Stimulated activated CD4-positive, alpha-beta T cell treated with anti-CD3 and anti-CD28 coated beads, Interleukin-15, amount 100 ng/mL, for 1 hour (primary cell): ENCODE measurements around the gene ASCC3.
"Not testable (repeated sequence)": the region's sequence is repeated elsewhere in the genome, so short reads cannot be mapped to it uniquely, and the experiment has no call there.

Experiments
- DNase-seq, 2 donors: peaks; one replicate each; pipeline ENCODE4 v3.0.0-alpha.2; 2020; ENCODE audit warnings: low read depth in 1 of 2, low spot score in 1 of 2

The ASCC3 gene

DNA sequence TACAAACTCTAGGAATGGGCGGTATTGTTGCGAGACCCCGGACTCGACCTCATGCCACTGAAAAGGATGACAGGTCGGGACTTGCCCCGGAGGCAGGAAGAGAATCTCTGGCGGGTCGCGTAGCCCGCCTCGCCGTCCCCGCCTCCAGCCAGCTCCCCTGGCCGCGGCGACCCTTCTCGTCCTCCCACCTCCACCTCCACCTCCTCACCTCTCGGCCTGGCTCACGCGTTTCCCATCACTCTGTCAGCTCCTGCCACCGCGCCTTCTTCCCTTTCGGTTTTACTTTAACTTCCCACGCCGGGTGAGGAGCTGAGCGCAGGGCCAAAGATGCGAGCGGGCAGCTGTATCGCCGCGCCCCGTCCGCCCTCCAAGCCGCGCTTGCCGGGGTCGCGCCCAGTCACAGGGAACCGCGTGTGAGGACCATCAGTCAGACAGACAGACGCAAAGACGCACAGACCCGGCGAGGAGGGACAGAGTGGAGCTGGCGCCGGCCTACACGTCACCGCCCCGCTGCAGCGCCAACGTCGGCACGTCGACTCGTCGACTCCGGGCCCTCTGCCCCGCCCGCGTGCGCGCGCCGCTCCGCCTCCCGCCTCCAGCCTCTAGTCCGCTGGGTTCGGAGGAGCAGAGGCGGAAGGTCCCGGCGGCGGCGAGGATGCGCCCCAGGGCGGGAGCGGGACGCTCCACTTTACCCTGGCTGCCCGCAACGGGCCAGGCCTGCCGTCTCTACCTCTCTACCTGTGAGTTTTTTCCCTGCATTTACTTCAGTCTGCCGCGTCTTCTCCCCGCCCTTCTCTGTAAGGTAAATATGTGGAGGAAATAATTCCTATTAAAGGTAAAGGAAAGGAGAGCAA is at the start of gene ASCC3:
TSS of gene ASCC3 (minus strand) at position 477 of the 854 bp plus-strand sequence. CDS start 13,332 bp downstream, outside the sequence.
- DNase-seq: peak; percentile 72 to 89

DNA sequence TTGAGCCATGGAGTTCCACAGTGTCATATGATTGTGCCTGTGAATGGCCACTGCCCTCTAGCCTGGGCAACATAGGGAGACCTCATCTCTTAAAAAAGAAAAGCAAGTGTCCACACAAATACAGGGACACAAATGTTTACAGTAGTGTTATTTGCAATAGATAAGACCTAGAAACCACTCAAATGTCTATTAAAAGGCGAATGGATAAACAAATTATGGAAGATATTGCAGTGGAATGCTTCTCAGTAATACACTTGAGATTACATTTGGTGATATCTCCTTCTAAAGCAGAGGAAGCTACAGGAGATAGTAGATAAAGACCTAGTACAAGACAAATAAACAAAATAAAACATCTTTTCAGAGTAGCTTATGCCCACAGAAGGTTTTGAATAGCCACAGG is 44.6 kb upstream of the ASCC3 start:
- no peak for DNase-seq

GRCh38 chr6:100924534-100925227 is 43.6 kb upstream of the ASCC3 start:
- no peak for DNase-seq

DNA sequence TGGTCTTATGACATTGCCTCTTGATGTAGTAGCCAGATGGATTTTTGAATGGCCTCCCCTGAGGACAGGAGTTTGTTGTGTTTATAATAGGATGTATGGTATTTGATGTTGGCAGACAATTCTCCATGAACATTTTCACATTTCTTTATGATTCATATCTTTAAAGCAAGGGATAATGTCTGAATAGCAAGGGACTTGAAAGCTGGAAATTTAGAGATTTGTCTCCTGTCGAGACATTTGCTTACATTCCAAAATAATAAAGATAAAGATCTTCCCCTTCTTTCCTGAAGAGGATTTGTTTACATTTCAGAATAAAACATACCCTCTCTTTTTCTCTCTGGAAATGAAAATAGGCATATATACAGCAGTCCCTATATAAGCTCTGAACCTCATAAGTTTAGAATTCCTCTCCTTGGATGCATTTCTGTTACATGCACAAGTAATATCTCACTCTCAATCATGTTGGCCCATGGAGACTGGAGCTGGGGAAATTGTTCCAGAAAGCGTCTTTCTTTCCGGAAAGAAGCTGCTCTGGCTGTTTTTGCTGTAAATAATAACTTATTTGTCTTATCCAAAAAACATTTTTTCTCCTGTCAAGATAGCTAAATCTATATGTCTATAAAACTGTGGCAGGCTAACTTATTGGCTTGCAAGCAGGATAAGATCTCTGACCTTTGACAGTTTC is 42.5 kb upstream of the ASCC3 start:
- DNase-seq: no peak

DNA sequence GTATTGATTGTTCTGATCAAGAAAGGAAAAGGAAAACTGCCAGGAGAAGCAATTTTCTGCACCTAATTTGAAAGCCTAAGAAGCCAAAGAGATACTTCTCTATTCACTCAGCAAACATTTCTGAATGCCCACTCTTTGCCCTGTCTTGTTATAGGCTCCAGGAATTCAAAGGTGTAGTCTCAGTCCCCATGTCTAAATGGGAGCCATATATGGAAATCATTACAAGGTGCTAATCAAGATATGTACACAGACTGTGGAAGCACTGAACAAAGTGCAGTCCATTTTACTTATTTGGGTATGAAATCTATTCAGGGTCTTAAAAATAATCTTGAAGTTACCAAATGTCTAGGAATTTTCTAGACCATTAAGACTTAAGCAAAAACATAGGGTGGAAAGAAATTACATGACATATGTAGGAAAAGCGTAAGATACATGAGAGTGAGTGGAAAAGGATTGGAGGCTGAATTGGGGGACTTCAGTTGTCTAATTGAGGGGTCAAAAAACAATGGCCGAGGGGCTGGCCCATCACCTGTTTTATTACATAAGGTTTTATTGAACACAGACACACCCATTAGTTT is 39.0 kb upstream of the ASCC3 start:
- DNase-seq: no peak

- DNase-seq: no peak
These were observed 37.0 kb upstream of the ASCC3 start for GRCh38 chr6:100918152-100918551.

- no peak for DNase-seq
These were observed 34.7 kb upstream of the ASCC3 start for GRCh38 chr6:100915876-100916275.

DNA sequence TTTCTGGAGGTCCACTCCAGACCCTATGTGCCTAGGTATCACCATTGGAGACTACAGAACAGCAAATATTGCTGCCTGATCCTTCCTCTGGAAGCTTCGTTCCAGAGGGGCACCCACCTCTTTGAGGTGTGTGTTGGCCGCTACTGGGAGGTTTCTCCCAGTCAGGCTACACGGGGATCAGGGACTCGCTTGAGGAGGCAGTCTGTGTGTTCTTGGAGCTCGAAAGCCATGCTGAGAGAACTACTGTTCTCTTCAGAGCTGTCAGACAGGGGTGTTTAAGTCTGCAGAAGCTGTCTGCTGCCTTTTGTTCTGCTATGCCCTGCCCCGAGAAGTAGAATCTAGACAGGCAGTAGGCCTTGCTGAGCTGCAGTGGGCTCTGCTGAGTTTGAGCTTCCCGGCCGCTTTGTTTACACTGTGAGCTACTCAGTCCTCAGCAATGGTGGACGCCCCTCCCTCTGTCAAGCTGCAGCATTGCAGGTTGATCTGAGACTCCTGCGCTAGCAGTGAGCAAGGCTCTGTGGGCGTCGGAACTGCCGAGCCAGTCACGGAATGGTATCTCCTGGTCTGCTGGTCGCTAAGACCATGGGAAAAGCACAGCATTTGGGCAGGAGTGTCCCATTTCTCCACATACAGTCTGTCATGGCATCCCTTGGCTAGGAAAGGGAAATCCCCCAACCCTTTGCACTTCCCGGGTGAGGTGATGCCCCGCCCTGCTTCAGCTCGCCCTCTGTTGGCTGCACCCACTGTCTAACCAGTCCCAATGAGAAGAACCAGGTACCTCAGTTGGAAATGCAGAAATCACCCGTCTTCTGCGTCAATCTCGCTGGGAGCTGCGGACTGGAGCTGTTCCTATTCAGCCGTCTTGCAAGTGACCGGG is 32.5 kb upstream of the ASCC3 start:
- DNase-seq: no peak

DNA sequence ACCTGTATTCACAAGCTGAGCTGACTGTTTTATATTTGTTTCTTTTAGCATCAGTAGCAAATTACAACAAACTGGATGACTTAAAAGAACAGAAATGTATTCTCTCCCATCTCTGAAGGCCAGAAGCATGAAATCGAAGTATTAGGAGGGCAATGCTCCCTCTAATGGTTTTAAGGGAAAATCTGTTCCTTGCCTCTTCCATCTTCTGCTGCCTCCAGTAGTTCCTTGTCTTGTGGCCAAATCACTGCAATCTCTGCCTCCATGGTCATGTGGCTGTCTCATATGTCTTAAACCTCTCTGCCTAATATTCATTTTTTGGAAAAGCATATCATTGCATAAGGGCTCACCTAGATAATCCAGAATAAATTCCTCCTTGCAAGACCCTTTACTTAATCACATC is 25.2 kb upstream of the ASCC3 start:
- no peak for DNase-seq

DNA sequence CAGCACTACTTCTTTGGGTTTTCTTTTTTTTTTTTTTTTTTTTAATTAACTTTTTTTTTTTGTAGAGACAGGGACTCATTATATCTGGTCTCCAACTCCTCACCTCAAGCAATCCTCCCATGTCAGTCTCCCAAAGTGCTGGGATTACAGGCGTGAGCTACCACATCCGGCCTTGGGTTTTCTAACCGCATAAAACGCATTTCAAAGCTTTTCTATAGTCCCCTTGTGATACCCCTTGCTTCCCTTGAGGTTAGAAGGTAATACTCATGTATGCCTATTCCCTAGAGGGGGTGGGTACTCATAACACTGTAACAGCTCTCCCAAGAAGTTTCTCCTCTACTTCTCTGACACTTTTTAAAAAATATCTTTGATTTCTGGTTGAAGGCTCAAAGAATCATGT is 23.9 kb upstream of the ASCC3 start:
- no peak for DNase-seq

DNA sequence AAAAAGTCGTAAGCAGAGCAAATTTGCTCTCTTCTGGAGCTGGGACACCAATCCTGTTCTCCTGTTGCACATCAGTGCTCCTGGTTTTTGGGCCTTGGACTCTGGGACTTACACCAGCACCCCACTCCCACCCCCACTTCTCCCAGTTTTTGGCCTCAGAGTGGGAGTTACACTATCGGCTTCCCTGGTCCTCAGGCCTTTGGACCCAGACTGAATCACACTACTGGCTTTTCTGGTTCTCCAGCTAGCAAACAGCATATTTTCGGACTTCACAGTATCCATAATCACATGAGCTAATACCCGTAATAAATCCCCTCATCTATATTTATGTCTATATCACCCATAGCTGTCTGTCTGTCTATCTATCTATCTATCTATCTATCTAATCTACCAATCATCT is 23.2 kb upstream of the ASCC3 start:
- no peak for DNase-seq

DNA sequence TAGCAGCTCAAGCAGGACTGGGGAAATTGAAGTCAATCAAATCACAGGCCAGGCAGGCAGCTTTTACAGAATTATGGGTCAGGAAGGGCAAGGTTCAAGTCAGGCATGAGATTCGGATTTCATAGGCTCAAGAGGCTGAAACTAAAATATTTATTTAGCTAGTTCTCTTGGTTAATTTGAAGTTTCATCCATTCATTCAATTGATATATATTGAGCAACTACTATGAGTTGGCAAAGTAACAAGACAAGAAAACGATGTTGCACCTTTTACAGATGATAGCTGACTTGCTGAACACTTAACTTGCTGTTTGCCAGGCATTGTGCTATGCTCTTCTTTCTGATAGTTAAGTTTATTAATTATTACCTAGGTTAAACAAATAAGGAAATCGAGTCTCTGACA is 20.5 kb upstream of the ASCC3 start:
- DNase-seq: no peak

- no peak for DNase-seq
These were observed 18.1 kb upstream of the ASCC3 start for GRCh38 chr6:100899202-100899601.

GRCh38 chr6:100897671-100898070 is 16.5 kb upstream of the ASCC3 start:
- DNase-seq: no peak

GRCh38 chr6:100893743-100894142 is 12.6 kb upstream of the ASCC3 start:
- DNase-seq: no peak

GRCh38 chr6:100892693-100893092 is 11.6 kb upstream of the ASCC3 start:
- no peak for DNase-seq

DNA sequence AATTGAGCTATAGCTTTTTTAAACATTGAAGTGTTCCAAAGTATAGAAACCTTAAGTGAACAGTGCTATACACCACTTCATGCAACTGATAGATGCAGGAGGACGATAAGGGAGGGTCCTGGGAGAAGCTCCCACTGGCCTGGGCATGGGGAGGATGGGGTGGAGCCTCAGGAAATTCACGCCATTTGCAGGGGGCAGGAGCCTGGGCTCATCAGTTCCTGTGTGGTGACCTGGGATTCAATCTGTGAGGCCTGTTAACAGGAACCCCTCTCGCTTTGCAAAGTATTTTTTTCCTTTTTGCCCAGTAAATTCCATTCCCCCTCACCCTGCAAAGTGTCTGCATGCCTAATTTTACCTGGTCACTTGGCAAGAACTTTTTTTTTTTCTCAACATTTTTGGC is 11.0 kb upstream of the ASCC3 start:
- DNase-seq: no peak

GRCh38 chr6:100891079-100891478 is 9.9 kb upstream of the ASCC3 start:
- no peak for DNase-seq

DNA sequence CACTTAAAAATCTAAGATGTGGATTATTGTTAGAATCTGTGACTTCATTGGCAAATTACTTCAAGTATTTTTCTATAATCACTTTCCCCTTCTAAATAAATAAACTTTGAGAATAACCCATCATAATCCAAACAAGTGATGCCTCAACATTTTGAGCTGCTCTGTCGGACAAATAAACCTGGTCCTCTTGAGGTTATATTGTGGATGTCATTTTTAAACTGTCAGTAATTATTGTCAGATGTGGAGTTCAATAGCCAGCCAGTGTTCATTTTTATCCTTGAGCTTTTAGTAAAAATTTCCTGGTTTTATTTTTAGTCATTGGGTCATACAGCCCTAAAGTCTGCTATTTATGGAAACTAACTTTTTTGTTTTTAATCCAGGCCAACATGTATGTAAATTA is 9.5 kb upstream of the ASCC3 start:
- not testable (repeated sequence) for DNase-seq

DNA sequence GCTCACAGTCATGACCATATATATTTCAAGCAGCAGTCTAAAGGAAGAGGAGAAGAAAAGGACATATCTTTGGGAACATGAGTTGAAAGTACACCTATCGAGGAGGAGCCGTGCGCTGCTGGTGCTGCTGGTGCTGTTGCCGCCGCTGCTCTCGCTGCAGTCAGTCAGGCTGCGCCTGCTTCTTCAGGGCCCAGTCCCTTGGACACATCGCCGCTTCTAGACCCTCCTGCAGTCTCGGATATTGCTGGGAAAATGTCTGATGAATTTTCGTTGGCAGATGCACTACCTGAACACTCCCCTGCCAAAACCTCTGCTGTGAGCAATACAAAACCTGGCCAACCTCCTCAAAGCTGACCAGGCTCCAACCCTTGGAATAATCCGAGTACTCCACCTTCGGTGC is 8.2 kb upstream of the ASCC3 start:
- no peak for DNase-seq

- DNase-seq: no peak
These were observed 4.9 kb upstream of the ASCC3 start for GRCh38 chr6:100886076-100886475.
